Astrocyte (in vitro differentiated cells and primary cell): ENCODE data around the gene BZW1. TPM values are rescaled to one million over a fixed set of nuclear protein-coding genes. Genes with fewer than 3 reads are reported as not detected.
"Not testable (repeated sequence)": the region's sequence is repeated elsewhere in the genome, so short reads cannot be mapped to it uniquely, and the experiment has no call there.

Experiments
- DNase-seq: peaks from one replicate; pipeline ENCODE4 v3.0.0-alpha.2; 2010; ENCODE audit warnings: low read depth
- FAIRE-seq: peaks from 2 replicates; lab custom pipeline; 2011; peaks lifted over from hg19 to GRCh38; lab: Jason Lieb, UNC
- H2AFZ ChIP-seq: 2 replicates; pipeline ENCODE4 v1.6.0; 2012; ENCODE audit warnings: low read depth, low read length, inconsistent platforms
- H3K27ac ChIP-seq: 2 replicates; pipeline ENCODE4 v1.5.1; 2011; ENCODE audit warnings: low read depth, low read length, inconsistent platforms
- H3K27me3 ChIP-seq: 2 replicates; pipeline ENCODE4 v1.6.0; 2011; ENCODE audit warnings: low read length, inconsistent platforms; ENCODE audit not compliant: insufficient read depth
- H3K36me3 ChIP-seq: 2 replicates; pipeline ENCODE4 v1.5.1; 2011; ENCODE audit warnings: low read length, inconsistent platforms; ENCODE audit not compliant: insufficient read depth
- H3K4me1 ChIP-seq: 2 replicates; pipeline ENCODE4 v1.5.1; 2011; ENCODE audit warnings: low read length, inconsistent platforms; ENCODE audit not compliant: insufficient read depth
- H3K4me2 ChIP-seq: 2 replicates; pipeline ENCODE4 v1.6.0; 2012; ENCODE audit warnings: low read length, inconsistent platforms
- H3K4me3 ChIP-seq: 2 replicates; pipeline ENCODE4 v1.5.1; 2011; ENCODE audit warnings: low read depth, mild to moderate bottlenecking, low read length, inconsistent platforms; ENCODE audit not compliant: insufficient read depth
- H3K79me2 ChIP-seq: 2 replicates; pipeline ENCODE4 v1.6.0; 2012; ENCODE audit warnings: mild to moderate bottlenecking, low read length, inconsistent platforms; ENCODE audit not compliant: insufficient read depth
- H3K9ac ChIP-seq: 2 replicates; pipeline ENCODE4 v1.6.0; 2012; ENCODE audit warnings: mild to moderate bottlenecking, low read length, inconsistent platforms
- H3K9me3 ChIP-seq: 2 replicates; pipeline ENCODE4 v1.5.1; 2012; ENCODE audit warnings: low read depth, mild to moderate bottlenecking, low read length, inconsistent platforms; ENCODE audit not compliant: insufficient read depth
- H4K20me1 ChIP-seq: 2 replicates; pipeline ENCODE4 v1.6.0; 2012; ENCODE audit warnings: low read length, inconsistent platforms; ENCODE audit not compliant: insufficient read depth
- H3K27ac Mint-ChIP-seq: one replicate; pipeline ENCODE4 v1.8.0; 2021; ENCODE audit warnings: mild to moderate bottlenecking, mixed read lengths; ENCODE audit not compliant: unreplicated experiment
- H3K27me3 Mint-ChIP-seq: one replicate; pipeline ENCODE4 v1.8.0; 2021; ENCODE audit warnings: low read depth, mixed read lengths; ENCODE audit not compliant: unreplicated experiment
- H3K36me3 Mint-ChIP-seq: one replicate; pipeline ENCODE4 v1.8.0; 2021; ENCODE audit warnings: low read depth, mixed read lengths; ENCODE audit not compliant: unreplicated experiment
- H3K4me1 Mint-ChIP-seq: one replicate; pipeline ENCODE4 v1.8.0; 2021; ENCODE audit warnings: low read depth, mixed read lengths; ENCODE audit not compliant: unreplicated experiment
- H3K4me3 Mint-ChIP-seq: one replicate; pipeline ENCODE4 v1.8.0; 2021; ENCODE audit warnings: mild to moderate bottlenecking, moderate library complexity, mixed read lengths; ENCODE audit not compliant: unreplicated experiment
- H3K9me3 Mint-ChIP-seq: one replicate; pipeline ENCODE4 v1.8.0; 2021; ENCODE audit warnings: mild to moderate bottlenecking, mixed read lengths; ENCODE audit not compliant: unreplicated experiment
- CTCF ChIP-seq: IDR thresholded peaks from 2 replicates; pipeline ENCODE4 v1.5.1; 2011; ENCODE audit warnings: low read depth, mild to moderate bottlenecking, inconsistent platforms, low read length, moderate library complexity; ENCODE audit not compliant: insufficient read depth
- EZH2 ChIP-seq: IDR thresholded peaks from 2 replicates; pipeline ENCODE4 v1.6.1; 2012; ENCODE audit warnings: mild to moderate bottlenecking, low read length, inconsistent platforms; ENCODE audit not compliant: insufficient read depth
- total RNA-seq: library from RNA; stranded (reverse); gene quantifications from 2 replicates; pipeline ENCODE4 v1.2.1, GENCODE V29; 2021

The BZW1 gene
- total RNA-seq, 1 donor from 2014 or later, result 322 TPM

GRCh38 chr2:200798514-200798913 is 13.2 kb upstream of the BZW1 start:
- Mint-ChIP-seq H3K4me3 (no peak overlapping the region), H3K9me3 (peaks cover 5% of the 10 kb centered on the region), H3K27me3 (no peaks in the 10 kb centered on the region), H3K4me1 (no peaks in the 10 kb centered on the region), H3K27ac (no peak overlapping the region), H3K36me3 (no peaks in the 10 kb centered on the region)
- H3K9me3 ChIP-seq, result no peaks in the 10 kb centered on the region
- no peak overlapping the region for H2AFZ ChIP-seq
- no peak overlapping the region for H3K4me3 ChIP-seq
- no peaks in the 10 kb centered on the region for H3K36me3 ChIP-seq
- no peaks in the 10 kb centered on the region for H3K27me3 ChIP-seq
- H3K9ac ChIP-seq, result no peak overlapping the region
- DNase-seq, result no peak
- no peak for FAIRE-seq
- no peaks in the 10 kb centered on the region for H4K20me1 ChIP-seq
- no peaks in the 10 kb centered on the region for H3K4me1 ChIP-seq
- TF ChIP-seq CTCF, result no peak
- no peak for TF ChIP-seq EZH2
- no peak overlapping the region for H3K4me2 ChIP-seq
- H3K27ac ChIP-seq, result no peak overlapping the region
- H3K79me2 ChIP-seq, result no peaks in the 10 kb centered on the region

- H2AFZ ChIP-seq, result no peak overlapping the region
Observed at GRCh38 chr2:200800458-200800857, 11.3 kb upstream of the BZW1 start.

GRCh38 chr2:200801431-200801830 is 10.3 kb upstream of the BZW1 start:
- H3K79me2 ChIP-seq, H3K27me3 ChIP-seq, H3K4me1 Mint-ChIP-seq, H3K27me3 Mint-ChIP-seq, H3K4me2 ChIP-seq, H3K4me3 Mint-ChIP-seq, H3K4me3 ChIP-seq, H3K27ac ChIP-seq, H3K36me3 ChIP-seq, H2AFZ ChIP-seq, H3K4me1 ChIP-seq, H3K9ac ChIP-seq, DNase-seq, H3K9me3 ChIP-seq, H3K9me3 Mint-ChIP-seq, H3K27ac Mint-ChIP-seq, FAIRE-seq, H4K20me1 ChIP-seq, H3K36me3 Mint-ChIP-seq: not testable (repeated sequence)

More at GRCh38 chr2:200800458-200800857, 11.3 kb upstream of the BZW1 start:
- Histone ChIP-seq H3K27me3 (no peaks in the 10 kb centered on the region), H3K4me1 (no peaks in the 10 kb centered on the region), H3K79me2 (no peaks in the 10 kb centered on the region), H4K20me1 (no peaks in the 10 kb centered on the region), H3K9ac (no peak overlapping the region), H3K9me3 (no peaks in the 10 kb centered on the region), H3K4me2 (no peak overlapping the region), H3K36me3 (no peaks in the 10 kb centered on the region), H3K27ac (no peak overlapping the region), H3K4me3 (no peak overlapping the region)
- Mint-ChIP-seq H3K4me3 (no peak overlapping the region), H3K9me3 (peaks cover 5% of the 10 kb centered on the region), H3K36me3 (no peaks in the 10 kb centered on the region), H3K4me1 (no peaks in the 10 kb centered on the region), H3K27ac (no peak overlapping the region), H3K27me3 (no peaks in the 10 kb centered on the region)
- TF ChIP-seq CTCF (no peak), EZH2 (no peak)
- no peak for FAIRE-seq
- DNase-seq, result no peak
